ENCODE measurements around the gene CASZ1.

DNA sequence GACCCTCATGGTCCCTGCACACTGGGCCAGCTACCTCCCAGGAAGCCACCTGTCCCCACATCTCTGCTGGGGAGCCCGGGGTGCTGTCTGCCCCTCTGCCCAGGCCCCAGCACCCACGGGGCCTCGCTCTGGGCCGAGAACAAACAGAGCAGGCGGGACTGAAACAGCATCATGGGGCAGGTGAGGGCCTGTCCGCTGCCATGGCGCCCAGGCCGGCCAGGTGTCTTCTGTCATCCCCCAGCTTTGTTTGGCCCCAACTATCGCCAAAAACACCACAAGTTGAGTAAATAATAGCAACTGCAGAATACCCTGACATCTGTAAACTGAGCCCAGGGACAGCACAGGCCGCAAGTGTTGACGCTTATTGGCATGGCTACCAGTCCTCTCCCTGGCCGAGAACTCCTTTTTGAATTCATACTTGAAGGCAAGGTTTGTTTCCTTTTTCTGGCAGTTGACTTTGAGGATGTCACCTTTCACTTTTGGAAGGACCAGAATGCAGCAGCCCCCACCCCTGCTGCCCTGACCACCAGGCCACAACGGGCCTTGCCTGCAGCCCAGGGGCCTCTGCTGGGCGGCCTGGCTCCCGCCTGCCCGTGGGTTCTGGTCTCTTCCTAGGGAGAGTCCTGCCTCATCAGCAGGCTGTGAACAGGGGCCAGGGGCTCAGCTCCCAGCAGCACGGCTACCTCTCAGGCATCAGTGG is 152.7 kb downstream of the CASZ1 start:
- TF ChIP-seq, protein P1, sequence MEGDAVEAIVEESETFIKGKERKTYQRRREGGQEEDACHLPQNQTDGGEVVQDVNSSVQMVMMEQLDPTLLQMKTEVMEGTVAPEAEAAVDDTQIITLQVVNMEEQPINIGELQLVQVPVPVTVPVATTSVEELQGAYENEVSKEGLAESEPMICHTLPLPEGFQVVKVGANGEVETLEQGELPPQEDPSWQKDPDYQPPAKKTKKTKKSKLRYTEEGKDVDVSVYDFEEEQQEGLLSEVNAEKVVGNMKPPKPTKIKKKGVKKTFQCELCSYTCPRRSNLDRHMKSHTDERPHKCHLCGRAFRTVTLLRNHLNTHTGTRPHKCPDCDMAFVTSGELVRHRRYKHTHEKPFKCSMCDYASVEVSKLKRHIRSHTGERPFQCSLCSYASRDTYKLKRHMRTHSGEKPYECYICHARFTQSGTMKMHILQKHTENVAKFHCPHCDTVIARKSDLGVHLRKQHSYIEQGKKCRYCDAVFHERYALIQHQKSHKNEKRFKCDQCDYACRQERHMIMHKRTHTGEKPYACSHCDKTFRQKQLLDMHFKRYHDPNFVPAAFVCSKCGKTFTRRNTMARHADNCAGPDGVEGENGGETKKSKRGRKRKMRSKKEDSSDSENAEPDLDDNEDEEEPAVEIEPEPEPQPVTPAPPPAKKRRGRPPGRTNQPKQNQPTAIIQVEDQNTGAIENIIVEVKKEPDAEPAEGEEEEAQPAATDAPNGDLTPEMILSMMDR (IDR thresholded peaks at IDR 0.05) = no peak
- TF ChIP-seq ZFX (IDR thresholded peaks at IDR 0.05; ENCODE audit: borderline replicate concordance) = no peak
